ENCODE measurements around the gene MIER3.

GRCh38 chr5:56950626-56951125 is 1.2 kb downstream of the MIER3 start:
- TF ChIP-seq EZH2 (IDR thresholded peaks at IDR 0.05) (no peak), POLR2AphosphoS5 (IDR thresholded peaks at IDR 0.05; ENCODE audit: borderline replicate concordance, low read depth, low read length) (no peak), FOXP2 (optimal IDR thresholded peaks at IDR 0.05; ENCODE audit: control extremely low read depth, extremely low read length, insufficient read depth) (no peak)

Measured in SK-N-MC (cell line).